H1 (cell line): ENCODE results near the gene VAT1. TPM values are rescaled to one million over a fixed set of nuclear protein-coding genes. Genes with fewer than 3 reads are reported as not detected.
"Not testable (repeated sequence)": the region's sequence is repeated elsewhere in the genome, so short reads cannot be mapped to it uniquely, and the experiment has no call there.

ENCODE experiments used
- CTCF ChIA-PET: fragments of 300-600 bp; sonication (Branson Sonifier 250); formaldehyde crosslinking; loops from one replicate; lab custom pipeline; 2021; ENCODE audit not compliant: partially characterized antibody; lab: Charles Lee
- POLR2A ChIA-PET: fragments of 300-600 bp; sonication (Branson Sonifier 250); formaldehyde crosslinking; loops from one replicate; lab custom pipeline; 2021; ENCODE audit warnings: inconsistent platforms; ENCODE audit not compliant: partially characterized antibody; lab: Charles Lee
- DNase-seq, 2 experiments: peaks; one replicate each; pipeline versions ENCODE4 v3.0.0 to v3.0.0-alpha.2; 2010 to 2022; ENCODE audit warnings: low spot score in 2 of 2, low read depth in 1 of 2, mixed read lengths in 1 of 2
- FAIRE-seq: peaks from 2 replicates; lab custom pipeline; 2011; peaks lifted over from hg19 to GRCh38; lab: Jason Lieb, UNC
- H2AFZ ChIP-seq: 2 replicates; pipeline ENCODE4 v1.8.1; 2012; ENCODE audit warnings: low read length, inconsistent platforms
- H2AK5ac ChIP-seq: 2 replicates; pipeline ENCODE4 v1.6.1; 2013; ENCODE audit warnings: low read depth, low read length
- H2BK120ac ChIP-seq: replicated peaks from 2 replicates; pipeline ENCODE3; 2013; ENCODE audit warnings: low read depth, low read length, inconsistent platforms
- H2BK12ac ChIP-seq: 2 replicates; pipeline ENCODE4 v1.6.1; 2013; ENCODE audit warnings: low read depth, low read length
- H2BK15ac ChIP-seq: 2 replicates; pipeline ENCODE4 v1.6.1; 2013; ENCODE audit warnings: low read length
- H2BK20ac ChIP-seq: 2 replicates; pipeline ENCODE4 v1.6.1; 2013; ENCODE audit warnings: low read length
- H2BK5ac ChIP-seq: 2 replicates; pipeline ENCODE4 v1.6.1; 2013; ENCODE audit warnings: low read depth, low read length
- H3K14ac ChIP-seq: 2 replicates; pipeline ENCODE4 v1.6.1; 2013; ENCODE audit warnings: inconsistent platforms; ENCODE audit not compliant: insufficient read length
- H3K18ac ChIP-seq: 2 replicates; pipeline ENCODE4 v1.6.1; 2013; ENCODE audit warnings: low read length; ENCODE audit errors: extremely low read depth
- H3K23ac ChIP-seq: 2 replicates; pipeline ENCODE4 v1.6.1; 2013; ENCODE audit warnings: inconsistent platforms; ENCODE audit not compliant: insufficient read length
- H3K23me2 ChIP-seq: 2 replicates; pipeline ENCODE4 v1.6.1; 2013; ENCODE audit warnings: low read depth, low read length
- H3K27ac ChIP-seq: 2 replicates; pipeline ENCODE4 v1.6.1; 2011; ENCODE audit warnings: low read depth, low read length, inconsistent platforms
- H3K27me3 ChIP-seq, 4 experiments: replicated peaks in 1 of 4; 1 replicate in 1 of 4; 2 replicates in 3 of 4; pipeline versions ENCODE4 v1.6.1 to v1.8.1; 2011 to 2013; ENCODE audit warnings: low read length in 3 of 4, mild to moderate bottlenecking in 3 of 4, inconsistent platforms in 2 of 4, mixed read lengths in 2 of 4, moderate library complexity in 1 of 4; ENCODE audit not compliant: control insufficient read depth in 3 of 4, insufficient read depth in 3 of 4; ENCODE audit errors: extremely low read depth in 1 of 4
- H3K36me3 ChIP-seq, 4 experiments: 2 replicates each; pipeline versions ENCODE4 v1.6.1 to v1.8.1; 2011 to 2013; ENCODE audit warnings: mild to moderate bottlenecking in 4 of 4, low read length in 3 of 4, moderate library complexity in 2 of 4, control low read depth in 1 of 4, inconsistent platforms in 1 of 4; ENCODE audit not compliant: insufficient read depth in 4 of 4, control insufficient read depth in 2 of 4
- H3K4ac ChIP-seq: replicated peaks from 2 replicates; pipeline ENCODE3; 2013; ENCODE audit warnings: low read length, low read depth, mixed read lengths, inconsistent platforms; ENCODE audit not compliant: insufficient read length
- H3K4me1 ChIP-seq, 4 experiments: replicated peaks in 1 of 4; 1 replicate in 1 of 4; 2 replicates in 3 of 4; pipeline versions ENCODE4 v1.6.1 to v1.8.1; 2011 to 2013; ENCODE audit warnings: low read length in 3 of 4, inconsistent platforms in 2 of 4, mixed read lengths in 1 of 4; ENCODE audit not compliant: insufficient read depth in 4 of 4, control insufficient read depth in 3 of 4
- H3K4me2 ChIP-seq, 2 experiments: 2 replicates each; pipeline versions ENCODE4 v1.6.1 to v1.8.1; 2011 to 2013; ENCODE audit warnings: low read depth in 2 of 2, low read length in 2 of 2, control low read depth in 1 of 2, inconsistent platforms in 1 of 2, mild to moderate bottlenecking in 1 of 2; ENCODE audit not compliant: insufficient read depth in 1 of 2
- H3K4me3 ChIP-seq, 4 experiments: fragments of 200-600, 300-600 bp in 1 of 4; sonication (generic), shearing (Covaris generic), sonication (Bioruptor Twin) in 1 of 4; 2 replicates each; pipeline versions ENCODE4 v1.5.1 to v1.8.1; 2011 to 2016; ENCODE audit warnings: low read length in 4 of 4, low read depth in 3 of 4, control low read depth in 2 of 4, inconsistent platforms in 2 of 4, mild to moderate bottlenecking in 2 of 4, mixed read lengths in 1 of 4, moderate library complexity in 1 of 4; ENCODE audit not compliant: insufficient read depth in 2 of 4; ENCODE audit errors: extremely low read depth in 1 of 4
- H3K56ac ChIP-seq: replicated peaks from 2 replicates; pipeline ENCODE3; 2013; ENCODE audit warnings: low read depth, mild to moderate bottlenecking, mixed read lengths, low read length, inconsistent platforms; ENCODE audit not compliant: insufficient read length
- H3K79me1 ChIP-seq: 2 replicates; pipeline ENCODE4 v1.6.1; 2013; ENCODE audit warnings: low read depth, low read length, control low read depth
- H3K79me2 ChIP-seq, 2 experiments: 2 replicates each; pipeline versions ENCODE4 v1.6.1 to v1.8.1; 2012 to 2013; ENCODE audit warnings: low read length in 2 of 2, mild to moderate bottlenecking in 2 of 2, inconsistent platforms in 1 of 2; ENCODE audit not compliant: insufficient read depth in 2 of 2, control insufficient read depth in 1 of 2
- H3K9ac ChIP-seq, 4 experiments: replicated peaks in 1 of 4; 1 replicate in 1 of 4; 2 replicates in 3 of 4; pipeline versions ENCODE4 v1.6.1 to v1.8.1; 2011 to 2013; ENCODE audit warnings: low read depth in 3 of 4, low read length in 3 of 4, control low read depth in 2 of 4, mild to moderate bottlenecking in 2 of 4, moderate library complexity in 2 of 4, inconsistent platforms in 1 of 4; ENCODE audit errors: extremely low read depth in 1 of 4
- H3K9me3 ChIP-seq, 2 experiments: 2 replicates each; pipeline versions ENCODE4 v1.6.1 to v1.8.1; 2012 to 2013; ENCODE audit warnings: mild to moderate bottlenecking in 2 of 2, moderate library complexity in 2 of 2, control low read depth in 1 of 2, inconsistent platforms in 1 of 2, low read depth in 1 of 2, low read length in 1 of 2, mixed read lengths in 1 of 2; ENCODE audit not compliant: insufficient read depth in 2 of 2
- H4K20me1 ChIP-seq, 2 experiments: replicated peaks in 1 of 2; 2 replicates each; pipeline versions ENCODE3 to v1.8.1; 2011 to 2013; ENCODE audit warnings: inconsistent platforms in 2 of 2, low read length in 2 of 2, mild to moderate bottlenecking in 1 of 2; ENCODE audit not compliant: insufficient read depth in 2 of 2, control insufficient read depth in 1 of 2
- H4K5ac ChIP-seq: 2 replicates; pipeline ENCODE4 v1.6.1; 2013; ENCODE audit warnings: low read length, low read depth, mixed read lengths, inconsistent platforms; ENCODE audit not compliant: insufficient read length
- H4K8ac ChIP-seq: 2 replicates; pipeline ENCODE4 v1.8.0; 2013; ENCODE audit warnings: mild to moderate bottlenecking, moderate library complexity, low read length, inconsistent platforms; ENCODE audit not compliant: insufficient read depth; ENCODE audit errors: extremely low read depth
- H4K91ac ChIP-seq: replicated peaks from 2 replicates; pipeline ENCODE3; 2013; ENCODE audit warnings: low read length, mixed read lengths, inconsistent platforms; ENCODE audit not compliant: insufficient read length
- WGBS, 2 experiments: shearing (Covaris generic) in 1 of 2; methylation state at CpG; one replicate each; pipeline versions ENCODE4 v1.1.6 to v1.1.7; 2013 to 2015; ENCODE audit warnings: low lambda C conversion rate in 2 of 2, mixed read lengths in 2 of 2, inconsistent platforms in 1 of 2, low coverage in 1 of 2, missing lambda C conversion rate in 1 of 2; ENCODE audit not compliant: insufficient replicate concordance in 2 of 2, insufficient coverage in 1 of 2, insufficient read length in 1 of 2; ENCODE audit errors: extremely low coverage in 1 of 2, missing lambda C conversion rate in 1 of 2; 5-methylcytosine and 5-hydroxymethylcytosine counted together
- polyA plus RNA-seq, 7 experiments: library from polyadenylated mRNA; depleted of rRNA in 3 of 7; stranded (reverse) in 5 of 7; unstranded in 2 of 7; fragments of >200 nt in 5 of 7; fragments of 200-250 nt in 2 of 7; gene quantifications; 1 replicate in 5 of 7; 2 replicates in 1 of 7; 4 replicates in 1 of 7; pipeline versions ENCODE4 v1.2.1 to v1.2.3, GENCODE V29; 2011 to 2013; ENCODE audit warnings: missing spikeins in 2 of 7, mixed read lengths in 2 of 7
- total RNA-seq: library from RNA; stranded (reverse); fragmentation: NEBNext Ultra II Directional; extraction: Animal tissue kit (Norgen Biotek cat#: 25700); gene quantifications from 2 replicates; pipeline ENCODE4 v1.2.1, GENCODE V29; 2021

VAT1 gene
- total and polyA plus RNA-seq, 2 of the 8 experiments (the other 6 are each of a cell fraction or from before 2014, with no cell fraction given): 200 to 295 TPM

DNA sequence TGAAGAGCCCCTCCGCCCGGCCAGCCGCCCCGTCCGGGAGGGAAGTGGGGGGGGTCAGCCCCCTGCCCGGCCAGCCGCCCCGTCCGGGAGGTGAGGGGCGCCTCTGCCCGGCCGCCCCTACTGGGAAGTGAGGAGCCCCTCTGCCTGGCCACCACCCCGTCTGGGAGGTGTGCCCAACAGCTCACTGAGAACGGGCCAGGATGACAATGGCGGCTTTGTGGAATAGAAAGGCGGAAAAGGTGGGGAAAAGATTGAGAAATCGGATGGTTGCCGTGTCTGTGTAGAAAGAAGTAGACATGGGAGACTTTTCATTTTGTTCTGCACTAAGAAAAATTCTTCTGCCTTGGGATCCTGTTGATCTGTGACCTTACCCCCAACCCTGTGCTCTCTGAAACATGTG is 48.9 kb downstream of the VAT1 start:
- H2BK120ac ChIP-seq, H2AFZ ChIP-seq, H3K14ac ChIP-seq, H3K27ac ChIP-seq, H3K56ac ChIP-seq, H2BK15ac ChIP-seq, H3K27me3 ChIP-seq, DNase-seq, H2BK5ac ChIP-seq, H2BK12ac ChIP-seq, H3K23me2 ChIP-seq, H3K36me3 ChIP-seq, H4K5ac ChIP-seq, H3K4me1 ChIP-seq, H3K4ac ChIP-seq, H4K20me1 ChIP-seq, H4K8ac ChIP-seq, H3K79me1 ChIP-seq, H3K4me3 ChIP-seq, H4K91ac ChIP-seq, H3K18ac ChIP-seq, H3K23ac ChIP-seq, H3K9me3 ChIP-seq, H2AK5ac ChIP-seq, H2BK20ac ChIP-seq, CTCF ChIA-PET, H3K79me2 ChIP-seq, FAIRE-seq, H3K9ac ChIP-seq, H3K4me2 ChIP-seq: not testable (repeated sequence)
- POLR2A ChIA-PET: interaction anchor here (1.4 kb wide), 1 partner anchor 25 kb away, joined by 3 read pairs; the partner anchor contains the start of gene RPL27
- no CpG with 5 or more reads among the region's 18 CpGs for WGBS, 2 experiments
